ENCODE data around the gene ORAI3. TPM values are rescaled to one million over a fixed set of nuclear protein-coding genes. Genes with fewer than 3 reads are reported as not detected.

ORAI3 gene
- total and polyA plus RNA-seq, 2 of the 13 experiments (the other 11 are each of a cell fraction or from before 2014, with no cell fraction given), result 11.4 to 32.0 TPM

GRCh38 chr16:30927789-30928378 is 21.0 kb upstream of the ORAI3 start (continued):
- TF ChIP-seq, protein P1, sequence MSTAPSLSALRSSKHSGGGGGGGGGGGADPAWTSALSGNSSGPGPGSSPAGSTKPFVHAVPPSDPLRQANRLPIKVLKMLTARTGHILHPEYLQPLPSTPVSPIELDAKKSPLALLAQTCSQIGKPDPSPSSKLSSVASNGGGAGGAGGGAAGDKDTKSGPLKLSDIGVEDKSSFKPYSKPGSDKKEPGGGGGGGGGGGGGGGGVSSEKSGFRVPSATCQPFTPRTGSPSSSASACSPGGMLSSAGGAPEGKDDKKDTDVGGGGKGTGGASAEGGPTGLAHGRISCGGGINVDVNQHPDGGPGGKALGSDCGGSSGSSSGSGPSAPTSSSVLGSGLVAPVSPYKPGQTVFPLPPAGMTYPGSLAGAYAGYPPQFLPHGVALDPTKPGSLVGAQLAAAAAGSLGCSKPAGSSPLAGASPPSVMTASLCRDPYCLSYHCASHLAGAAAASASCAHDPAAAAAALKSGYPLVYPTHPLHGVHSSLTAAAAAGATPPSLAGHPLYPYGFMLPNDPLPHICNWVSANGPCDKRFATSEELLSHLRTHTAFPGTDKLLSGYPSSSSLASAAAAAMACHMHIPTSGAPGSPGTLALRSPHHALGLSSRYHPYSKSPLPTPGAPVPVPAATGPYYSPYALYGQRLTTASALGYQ (CRISPR knock-in tag; IDR thresholded peaks at IDR 0.05), result no peak
- TF ChIP-seq ZNF703 (CRISPR knock-in tag; IDR thresholded peaks at IDR 0.05; ENCODE audit: borderline replicate concordance) (no peak), ZNF782 (CRISPR knock-in tag; IDR thresholded peaks at IDR 0.05; ENCODE audit: borderline replicate concordance) (0 out of 2 replicates have a peak, but pooled peaks have one; percentile 45), ZBTB8A (CRISPR knock-in tag; IDR thresholded peaks at IDR 0.05; ENCODE audit: borderline replicate concordance, low read depth) (no peak), SRY (CRISPR knock-in tag; IDR thresholded peaks at IDR 0.05) (no peak), HNF1A (IDR thresholded peaks at IDR 0.05; ENCODE audit: low read depth) (no peak), HNF1A (CRISPR knock-in tag; IDR thresholded peaks at IDR 0.05; ENCODE audit: borderline replicate concordance) (0 out of 2 replicates have a peak, but pooled peaks have one; percentile 37), BORCS8-MEF2B (CRISPR knock-in tag; IDR thresholded peaks at IDR 0.05) (no peak), KAT2B (IDR thresholded peaks at IDR 0.05; ENCODE audit: borderline replicate concordance, low read depth, low read length) (no peak), ZMYM4 (CRISPR knock-in tag; IDR thresholded peaks at IDR 0.05) (0 out of 2 replicates have a peak, but pooled peaks have one; percentile 32), ZNF710 (CRISPR knock-in tag; IDR thresholded peaks at IDR 0.05; ENCODE audit: borderline replicate concordance) (no peak), SPEN (CRISPR knock-in tag; IDR thresholded peaks at IDR 0.05; ENCODE audit: low read depth) (no peak), HMGXB4 (CRISPR knock-in tag; IDR thresholded peaks at IDR 0.05; ENCODE audit: borderline replicate concordance in 1 of 2, low read depth in 1 of 2) (no peak), ZNF20 (CRISPR knock-in tag; IDR thresholded peaks at IDR 0.05) (no peak), SRSF9 (IDR thresholded peaks at IDR 0.05; ENCODE audit: borderline replicate concordance, insufficient read depth, low read depth, low read length, poor library complexity, severe bottlenecking) (no peak), SUZ12 (IDR thresholded peaks at IDR 0.05; ENCODE audit: low read depth, low read length) (peak; percentile 38; the same call in 1 of the 2 replicates), ZFP82 (CRISPR knock-in tag; IDR thresholded peaks at IDR 0.05; ENCODE audit: borderline replicate concordance) (no peak)
- TF ChIP-seq, protein P2, sequence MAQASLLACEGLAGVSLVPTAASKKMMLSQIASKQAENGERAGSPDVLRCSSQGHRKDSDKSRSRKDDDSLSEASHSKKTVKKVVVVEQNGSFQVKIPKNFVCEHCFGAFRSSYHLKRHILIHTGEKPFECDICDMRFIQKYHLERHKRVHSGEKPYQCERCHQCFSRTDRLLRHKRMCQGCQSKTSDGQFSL (CRISPR knock-in tag; IDR thresholded peaks at IDR 0.05), result peak; percentile 75
